ENCODE results near the gene SLC39A11. TPM values are rescaled to one million over a fixed set of nuclear protein-coding genes. Genes with fewer than 3 reads are reported as not detected.

Gene SLC39A11
- total RNA-seq, 1 experiment from 2014 or later, result 18.9 TPM

DNA sequence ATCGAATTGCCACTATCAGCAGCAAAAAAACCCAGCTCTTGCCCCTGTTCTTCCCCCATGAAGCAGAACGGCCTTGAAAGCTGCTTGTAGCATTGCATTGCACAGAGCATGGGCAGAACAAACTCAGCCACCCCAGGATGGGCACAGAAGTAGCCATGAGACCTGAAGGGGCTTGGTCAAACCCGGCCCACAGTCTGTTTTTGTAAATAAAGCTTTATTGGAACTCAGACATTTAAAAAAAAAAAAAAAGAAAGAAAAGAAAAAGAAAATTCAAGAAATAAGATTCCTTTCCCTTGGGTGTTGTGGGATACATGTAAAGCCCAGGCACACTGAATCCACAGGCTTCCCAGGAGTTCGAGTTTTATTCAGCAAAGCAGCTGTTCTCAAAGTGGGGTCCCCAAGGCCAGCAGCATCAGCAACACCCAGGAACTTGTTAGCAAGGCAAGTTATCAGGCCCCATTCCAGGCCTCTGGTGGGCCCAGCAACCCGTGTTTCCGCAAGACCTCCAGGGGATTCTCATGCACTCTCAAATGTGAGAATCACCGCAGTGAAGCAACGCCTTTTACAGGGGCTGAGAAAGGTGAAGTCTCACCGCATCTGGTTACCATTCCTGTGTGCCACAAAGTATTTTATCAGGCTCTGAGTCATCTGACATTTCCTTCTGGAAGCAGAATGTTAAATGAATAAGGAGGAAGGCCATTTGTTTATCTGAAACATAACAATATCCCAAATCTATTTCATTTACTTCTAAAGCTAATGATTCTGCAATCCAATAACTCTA is 108.2 kb downstream of the SLC39A11 start:
- ChIA-PET CTCF (interaction anchor here (0.5 to 3.7 kb wide), 4 partner anchors 10 to 172 kb away, joined by 3 to 82 read pairs (median 3); no protein-coding TSS in a partner anchor), POLR2A (no interaction called here)
- Mint-ChIP-seq H3K27me3 (ENCODE audit: low read depth) (no peaks in the 10 kb centered on the region), H3K4me1 (peaks cover 5% of the 10 kb centered on the region; the same call in 1 of the 2 replicates), H3K36me3 (no peaks in the 10 kb centered on the region), H3K4me3 (no peak overlapping the region), H3K9me3 (no peaks in the 10 kb centered on the region), H3K27ac (no peak overlapping the region)
- TF ChIP-seq GABPB1 (CRISPR knock-in tag; IDR thresholded peaks at IDR 0.05) (no peak), ELF4 (CRISPR knock-in tag; IDR thresholded peaks at IDR 0.05; ENCODE audit: low read depth) (no peak), SMAD4 (CRISPR knock-in tag; IDR thresholded peaks at IDR 0.05) (no peak), ZNF219 (CRISPR knock-in tag; IDR thresholded peaks at IDR 0.05; ENCODE audit: borderline replicate concordance) (no peak), JUN (CRISPR knock-in tag; IDR thresholded peaks at IDR 0.05) (no peak)
- TF ChIP-seq, protein P1, sequence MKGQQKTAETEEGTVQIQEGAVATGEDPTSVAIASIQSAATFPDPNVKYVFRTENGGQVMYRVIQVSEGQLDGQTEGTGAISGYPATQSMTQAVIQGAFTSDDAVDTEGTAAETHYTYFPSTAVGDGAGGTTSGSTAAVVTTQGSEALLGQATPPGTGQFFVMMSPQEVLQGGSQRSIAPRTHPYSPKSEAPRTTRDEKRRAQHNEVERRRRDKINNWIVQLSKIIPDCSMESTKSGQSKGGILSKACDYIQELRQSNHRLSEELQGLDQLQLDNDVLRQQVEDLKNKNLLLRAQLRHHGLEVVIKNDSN (CRISPR knock-in tag; IDR thresholded peaks at IDR 0.05), result no peak
- TF ChIP-seq, protein P2, sequence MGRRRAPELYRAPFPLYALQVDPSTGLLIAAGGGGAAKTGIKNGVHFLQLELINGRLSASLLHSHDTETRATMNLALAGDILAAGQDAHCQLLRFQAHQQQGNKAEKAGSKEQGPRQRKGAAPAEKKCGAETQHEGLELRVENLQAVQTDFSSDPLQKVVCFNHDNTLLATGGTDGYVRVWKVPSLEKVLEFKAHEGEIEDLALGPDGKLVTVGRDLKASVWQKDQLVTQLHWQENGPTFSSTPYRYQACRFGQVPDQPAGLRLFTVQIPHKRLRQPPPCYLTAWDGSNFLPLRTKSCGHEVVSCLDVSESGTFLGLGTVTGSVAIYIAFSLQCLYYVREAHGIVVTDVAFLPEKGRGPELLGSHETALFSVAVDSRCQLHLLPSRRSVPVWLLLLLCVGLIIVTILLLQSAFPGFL (CRISPR knock-in tag; IDR thresholded peaks at IDR 0.05; ENCODE audit: borderline replicate concordance), result no peak
- TF ChIP-seq, protein P3, sequence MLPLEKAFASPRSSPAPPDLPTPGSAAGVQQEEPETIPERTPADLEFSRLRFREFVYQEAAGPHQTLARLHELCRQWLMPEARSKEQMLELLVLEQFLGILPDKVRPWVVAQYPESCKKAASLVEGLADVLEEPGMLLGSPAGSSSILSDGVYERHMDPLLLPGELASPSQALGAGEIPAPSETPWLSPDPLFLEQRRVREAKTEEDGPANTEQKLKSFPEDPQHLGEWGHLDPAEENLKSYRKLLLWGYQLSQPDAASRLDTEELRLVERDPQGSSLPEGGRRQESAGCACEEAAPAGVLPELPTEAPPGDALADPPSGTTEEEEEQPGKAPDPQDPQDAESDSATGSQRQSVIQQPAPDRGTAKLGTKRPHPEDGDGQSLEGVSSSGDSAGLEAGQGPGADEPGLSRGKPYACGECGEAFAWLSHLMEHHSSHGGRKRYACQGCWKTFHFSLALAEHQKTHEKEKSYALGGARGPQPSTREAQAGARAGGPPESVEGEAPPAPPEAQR (CRISPR knock-in tag; IDR thresholded peaks at IDR 0.05), result no peak
- TF ChIP-seq, protein P4, sequence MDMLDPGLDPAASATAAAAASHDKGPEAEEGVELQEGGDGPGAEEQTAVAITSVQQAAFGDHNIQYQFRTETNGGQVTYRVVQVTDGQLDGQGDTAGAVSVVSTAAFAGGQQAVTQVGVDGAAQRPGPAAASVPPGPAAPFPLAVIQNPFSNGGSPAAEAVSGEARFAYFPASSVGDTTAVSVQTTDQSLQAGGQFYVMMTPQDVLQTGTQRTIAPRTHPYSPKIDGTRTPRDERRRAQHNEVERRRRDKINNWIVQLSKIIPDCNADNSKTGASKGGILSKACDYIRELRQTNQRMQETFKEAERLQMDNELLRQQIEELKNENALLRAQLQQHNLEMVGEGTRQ (CRISPR knock-in tag; IDR thresholded peaks at IDR 0.05), result no peak
- TF ChIP-seq, protein P5, sequence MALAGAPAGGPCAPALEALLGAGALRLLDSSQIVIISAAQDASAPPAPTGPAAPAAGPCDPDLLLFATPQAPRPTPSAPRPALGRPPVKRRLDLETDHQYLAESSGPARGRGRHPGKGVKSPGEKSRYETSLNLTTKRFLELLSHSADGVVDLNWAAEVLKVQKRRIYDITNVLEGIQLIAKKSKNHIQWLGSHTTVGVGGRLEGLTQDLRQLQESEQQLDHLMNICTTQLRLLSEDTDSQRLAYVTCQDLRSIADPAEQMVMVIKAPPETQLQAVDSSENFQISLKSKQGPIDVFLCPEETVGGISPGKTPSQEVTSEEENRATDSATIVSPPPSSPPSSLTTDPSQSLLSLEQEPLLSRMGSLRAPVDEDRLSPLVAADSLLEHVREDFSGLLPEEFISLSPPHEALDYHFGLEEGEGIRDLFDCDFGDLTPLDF (CRISPR knock-in tag; IDR thresholded peaks at IDR 0.05), result no peak
- TF ChIP-seq, protein P6, sequence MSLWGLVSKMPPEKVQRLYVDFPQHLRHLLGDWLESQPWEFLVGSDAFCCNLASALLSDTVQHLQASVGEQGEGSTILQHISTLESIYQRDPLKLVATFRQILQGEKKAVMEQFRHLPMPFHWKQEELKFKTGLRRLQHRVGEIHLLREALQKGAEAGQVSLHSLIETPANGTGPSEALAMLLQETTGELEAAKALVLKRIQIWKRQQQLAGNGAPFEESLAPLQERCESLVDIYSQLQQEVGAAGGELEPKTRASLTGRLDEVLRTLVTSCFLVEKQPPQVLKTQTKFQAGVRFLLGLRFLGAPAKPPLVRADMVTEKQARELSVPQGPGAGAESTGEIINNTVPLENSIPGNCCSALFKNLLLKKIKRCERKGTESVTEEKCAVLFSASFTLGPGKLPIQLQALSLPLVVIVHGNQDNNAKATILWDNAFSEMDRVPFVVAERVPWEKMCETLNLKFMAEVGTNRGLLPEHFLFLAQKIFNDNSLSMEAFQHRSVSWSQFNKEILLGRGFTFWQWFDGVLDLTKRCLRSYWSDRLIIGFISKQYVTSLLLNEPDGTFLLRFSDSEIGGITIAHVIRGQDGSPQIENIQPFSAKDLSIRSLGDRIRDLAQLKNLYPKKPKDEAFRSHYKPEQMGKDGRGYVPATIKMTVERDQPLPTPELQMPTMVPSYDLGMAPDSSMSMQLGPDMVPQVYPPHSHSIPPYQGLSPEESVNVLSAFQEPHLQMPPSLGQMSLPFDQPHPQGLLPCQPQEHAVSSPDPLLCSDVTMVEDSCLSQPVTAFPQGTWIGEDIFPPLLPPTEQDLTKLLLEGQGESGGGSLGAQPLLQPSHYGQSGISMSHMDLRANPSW (CRISPR knock-in tag; conservative IDR thresholded peaks at IDR 0.05; ENCODE audit: low read depth), result no peak
- TF ChIP-seq, protein P7, sequence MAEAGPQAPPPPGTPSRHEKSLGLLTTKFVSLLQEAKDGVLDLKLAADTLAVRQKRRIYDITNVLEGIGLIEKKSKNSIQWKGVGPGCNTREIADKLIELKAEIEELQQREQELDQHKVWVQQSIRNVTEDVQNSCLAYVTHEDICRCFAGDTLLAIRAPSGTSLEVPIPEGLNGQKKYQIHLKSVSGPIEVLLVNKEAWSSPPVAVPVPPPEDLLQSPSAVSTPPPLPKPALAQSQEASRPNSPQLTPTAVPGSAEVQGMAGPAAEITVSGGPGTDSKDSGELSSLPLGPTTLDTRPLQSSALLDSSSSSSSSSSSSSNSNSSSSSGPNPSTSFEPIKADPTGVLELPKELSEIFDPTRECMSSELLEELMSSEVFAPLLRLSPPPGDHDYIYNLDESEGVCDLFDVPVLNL (CRISPR knock-in tag; IDR thresholded peaks at IDR 0.05; ENCODE audit: borderline replicate concordance, low read depth), result no peak
- TF ChIP-seq, protein P8, sequence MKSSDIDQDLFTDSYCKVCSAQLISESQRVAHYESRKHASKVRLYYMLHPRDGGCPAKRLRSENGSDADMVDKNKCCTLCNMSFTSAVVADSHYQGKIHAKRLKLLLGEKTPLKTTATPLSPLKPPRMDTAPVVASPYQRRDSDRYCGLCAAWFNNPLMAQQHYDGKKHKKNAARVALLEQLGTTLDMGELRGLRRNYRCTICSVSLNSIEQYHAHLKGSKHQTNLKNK (CRISPR knock-in tag; IDR thresholded peaks at IDR 0.05), result no peak
- ATAC-seq (no peak), DNase-seq (ENCODE audit: low spot score) (no peak)
